ENCODE data around the gene BLM. TPM values are rescaled to one million over a fixed set of nuclear protein-coding genes. Genes with fewer than 3 reads are reported as not detected.

The BLM gene
- total RNA-seq, 4 donors from 2014 or later: 1.7 to 13.2 (median 4.2) TPM

DNA sequence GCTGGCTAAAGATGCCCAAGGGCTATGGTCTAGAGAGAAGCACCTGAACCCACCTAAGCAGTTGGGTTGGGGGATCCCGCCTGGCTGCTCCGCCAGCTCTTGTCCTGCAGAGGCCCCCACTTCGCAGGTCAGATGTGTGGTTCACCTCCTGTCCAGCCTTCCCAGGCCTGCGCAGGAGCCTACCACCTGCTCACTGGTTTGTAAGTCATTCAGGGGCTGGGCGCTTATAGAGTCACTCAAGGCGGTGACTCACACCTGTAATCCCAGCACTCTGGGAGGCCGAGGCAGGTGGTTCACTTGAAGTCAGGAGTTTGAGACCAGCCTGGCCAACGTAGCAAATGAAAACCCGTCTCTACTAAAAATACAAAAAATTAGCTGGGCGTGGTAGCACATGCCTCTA is 147.4 kb downstream of the BLM start:
- DNase-seq (ENCODE audit: low spot score): no peak
- ATAC-seq (ENCODE audit: low FRiP score): no peak

DNA sequence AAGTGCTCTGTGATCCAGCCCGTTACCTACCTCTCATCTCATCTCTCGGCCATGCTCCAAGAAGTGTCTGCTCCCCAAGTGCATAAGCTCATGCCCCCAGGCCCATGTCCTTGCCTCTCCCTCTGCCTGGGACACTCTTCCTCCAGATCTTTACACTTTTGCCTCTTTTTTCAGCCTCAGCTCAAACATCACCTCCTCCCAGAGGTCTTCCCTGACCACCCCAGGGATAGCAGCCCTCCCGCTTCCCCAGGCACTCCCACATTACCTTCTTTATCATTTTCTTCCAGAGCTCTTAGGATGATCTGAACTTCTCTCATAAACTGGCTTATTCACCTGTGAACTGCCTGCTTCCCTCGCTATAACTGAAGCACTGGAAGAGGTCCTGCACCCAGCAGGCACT is 148.6 kb downstream of the BLM start:
- TF ChIP-seq, protein P1, sequence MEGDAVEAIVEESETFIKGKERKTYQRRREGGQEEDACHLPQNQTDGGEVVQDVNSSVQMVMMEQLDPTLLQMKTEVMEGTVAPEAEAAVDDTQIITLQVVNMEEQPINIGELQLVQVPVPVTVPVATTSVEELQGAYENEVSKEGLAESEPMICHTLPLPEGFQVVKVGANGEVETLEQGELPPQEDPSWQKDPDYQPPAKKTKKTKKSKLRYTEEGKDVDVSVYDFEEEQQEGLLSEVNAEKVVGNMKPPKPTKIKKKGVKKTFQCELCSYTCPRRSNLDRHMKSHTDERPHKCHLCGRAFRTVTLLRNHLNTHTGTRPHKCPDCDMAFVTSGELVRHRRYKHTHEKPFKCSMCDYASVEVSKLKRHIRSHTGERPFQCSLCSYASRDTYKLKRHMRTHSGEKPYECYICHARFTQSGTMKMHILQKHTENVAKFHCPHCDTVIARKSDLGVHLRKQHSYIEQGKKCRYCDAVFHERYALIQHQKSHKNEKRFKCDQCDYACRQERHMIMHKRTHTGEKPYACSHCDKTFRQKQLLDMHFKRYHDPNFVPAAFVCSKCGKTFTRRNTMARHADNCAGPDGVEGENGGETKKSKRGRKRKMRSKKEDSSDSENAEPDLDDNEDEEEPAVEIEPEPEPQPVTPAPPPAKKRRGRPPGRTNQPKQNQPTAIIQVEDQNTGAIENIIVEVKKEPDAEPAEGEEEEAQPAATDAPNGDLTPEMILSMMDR (IDR thresholded peaks at IDR 0.05): no peak
- ATAC-seq (ENCODE audit: low FRiP score) (no peak), DNase-seq (ENCODE audit: low spot score) (no peak)

More for the DNA sequence above, 147.4 kb downstream of the BLM start:
- TF ChIP-seq, protein P1 (IDR thresholded peaks at IDR 0.05): no peak

Small RNAs within 50 kb of the gene (small RNA-seq; reads per million reads assigned to genes)
- gene RF00093 (not detected), gene RN7SL363P (not detected)

Other genes starting within 250 kb of the BLM start
- gene CRTC3, start 187.4 kb upstream of the BLM start, total RNA-seq: 10 to 100 TPM; 31.5 to 52.8 (median 44.3) TPM
- gene FURIN, start 151.2 kb downstream of the BLM start, total RNA-seq: 100 to 1,000 TPM in 2 of 4 donors, 10 to 100 TPM in 2; 58.7 to 121 (median 92.3) TPM
- gene FES, start 167.2 kb downstream of the BLM start, total RNA-seq: 100 to 1,000 TPM in 1 of 4 donors, 10 to 100 TPM in 3; 57.0 to 146 (median 77.2) TPM
- gene MAN2A2, start 186.0 kb downstream of the BLM start, total RNA-seq: 10 to 100 TPM; 32.9 to 90.3 (median 66.4) TPM
- 10 to 100 TPM; 11.2 to 27.3 (median 18.0) TPM for gene HDDC3, start 215.2 kb downstream of the BLM start, total RNA-seq
- gene UNC45A, start 217.9 kb downstream of the BLM start, total RNA-seq: 10 to 100 TPM; 40.8 to 61.5 (median 48.8) TPM
- 1 to 10 TPM; 2.6 to 6.6 (median 5.0) TPM for gene RCCD1, start 237.5 kb downstream of the BLM start, total RNA-seq

Data from omental fat pad (tissue), 4 donors.